HepG2 (cell line): Measurements from ENCODE around the gene CKLF. TPM values are rescaled to one million over a fixed set of nuclear protein-coding genes. Genes with fewer than 3 reads are reported as not detected.

ENCODE experiments used
- EHMT2 ChIP-seq: fragments of 200-600 bp; sonication (generic); IDR thresholded peaks from 2 replicates; pipeline ENCODE4 v1.7.0; 2017; ENCODE audit warnings: antibody characterized with exemption, low read depth, low read length, borderline replicate concordance
- FOXO1 ChIP-seq: sonication (generic); formaldehyde crosslinking; IDR thresholded peaks from 2 replicates; pipeline ENCODE4 v1.4.0; 2020; ENCODE audit warnings: missing genetic modification reagents
- HCFC1 ChIP-seq: fragments of 150-350 bp; IDR thresholded peaks from 2 replicates; pipeline ENCODE4 v1.6.1; 2014; ENCODE audit warnings: low read depth, low read length
- HNF4A ChIP-seq: sonication (generic); formaldehyde crosslinking; IDR thresholded peaks from 2 replicates; pipeline ENCODE4 v1.4.0; 2020; ENCODE audit warnings: missing genetic modification reagents
- MED1 ChIP-seq: sonication (generic); formaldehyde crosslinking; IDR thresholded peaks from 2 replicates; pipeline ENCODE4 v1.4.0; 2020; ENCODE audit warnings: missing genetic modification reagents
- MIER3 ChIP-seq: IDR thresholded peaks from 2 replicates; pipeline ENCODE4 v1.6.1; 2016; ENCODE audit warnings: missing compliant biosample characterization, borderline replicate concordance
- PTBP1 ChIP-seq: fragments of 200-400 bp; formaldehyde crosslinking; IDR thresholded peaks from 2 replicates; pipeline ENCODE4 v1.6.1; 2018; ENCODE audit warnings: low read length, low read depth; ENCODE audit not compliant: poor library complexity, severe bottlenecking
- STAG1 ChIP-seq: sonication (generic); formaldehyde crosslinking; IDR thresholded peaks from 2 replicates; pipeline ENCODE4 v1.4.0; 2020; ENCODE audit warnings: missing genetic modification reagents
- TFDP1 ChIP-seq: IDR thresholded peaks from 2 replicates; pipeline ENCODE4 v1.6.1; 2016; ENCODE audit warnings: missing compliant biosample characterization, missing genetic modification reagents, borderline replicate concordance
- THAP7 ChIP-seq: sonication (generic); formaldehyde crosslinking; IDR thresholded peaks from 2 replicates; pipeline ENCODE4 v1.8.1; 2023; ENCODE audit warnings: mild to moderate bottlenecking, missing genetic modification reagents
- ZNF20 ChIP-seq: sonication (generic); formaldehyde crosslinking; IDR thresholded peaks from 2 replicates; pipeline ENCODE4 v1.4.0; 2020; ENCODE audit warnings: mild to moderate bottlenecking, moderate library complexity, missing genetic modification reagents
- ZNF205 ChIP-seq: IDR thresholded peaks from 2 replicates; pipeline ENCODE4 v1.6.1; 2018; ENCODE audit warnings: missing biosample characterization, missing genetic modification reagents
- ZNF263 ChIP-seq: sonication (generic); formaldehyde crosslinking; IDR thresholded peaks from 2 replicates; pipeline ENCODE4 v1.4.0; 2020; ENCODE audit warnings: missing genetic modification reagents
- ZNF329 ChIP-seq: sonication (generic); formaldehyde crosslinking; IDR thresholded peaks from 2 replicates; pipeline ENCODE4 v1.9.0; 2021; ENCODE audit warnings: low read depth, mild to moderate bottlenecking, missing genetic modification reagents
- ZNF510 ChIP-seq: sonication (generic); formaldehyde crosslinking; IDR thresholded peaks from 2 replicates; pipeline ENCODE4 v1.4.0; 2020; ENCODE audit warnings: low read depth, mild to moderate bottlenecking, missing genetic modification reagents
- ZNF552 ChIP-seq: sonication (generic); formaldehyde crosslinking; IDR thresholded peaks from 2 replicates; pipeline ENCODE4 v1.9.0; 2022; ENCODE audit warnings: missing genetic modification reagents, mild to moderate bottlenecking, borderline replicate concordance
- ZNF792 ChIP-seq: IDR thresholded peaks from 2 replicates; pipeline ENCODE4 v1.6.1; 2016
- polyA plus RNA-seq, 8 experiments: library from polyadenylated mRNA; depleted of rRNA in 3 of 8; stranded (reverse) in 7 of 8; unstranded in 1 of 8; fragments of >200 nt; fragmentation: Illumina TruSeq in 4 of 8; extraction: Trizol in 4 of 8; gene quantifications; 2 replicates each; pipeline versions ENCODE4 v1.2.1 to v1.2.3, GENCODE V29; 2011 to 2016; ENCODE audit warnings: low read depth in 4 of 8, missing spikeins in 1 of 8, mixed read lengths in 1 of 8; ENCODE audit not compliant: insufficient read depth in 1 of 8
- total RNA-seq, 5 experiments: library from RNA; depleted of rRNA; stranded (reverse); fragments of >200 nt; fragmentation: Illumina TruSeq; extraction: Trizol; gene quantifications; 2 replicates each; pipeline ENCODE4 v1.2.3, GENCODE V29; 2016; ENCODE audit warnings: low read depth in 1 of 5
- TF ChIP-seq, protein P1 (sequence below): IDR thresholded peaks from 2 replicates; pipeline ENCODE4 v1.6.1; 2018; ENCODE audit warnings: missing genetic modification reagents, mild to moderate bottlenecking, missing compliant biosample characterization
- TF ChIP-seq, protein P2 (sequence below): sonication (generic); formaldehyde crosslinking; IDR thresholded peaks from 2 replicates; pipeline ENCODE4 v1.8.0; 2022; ENCODE audit warnings: missing genetic modification reagents, mild to moderate bottlenecking, borderline replicate concordance
- TF ChIP-seq, protein P3 (sequence below): sonication (generic); formaldehyde crosslinking; IDR thresholded peaks from 2 replicates; pipeline ENCODE4 v1.5.1; 2020; ENCODE audit warnings: missing genetic modification reagents, mild to moderate bottlenecking, borderline replicate concordance
- TF ChIP-seq, protein P4 (sequence below): sonication (generic); formaldehyde crosslinking; IDR thresholded peaks from 2 replicates; pipeline ENCODE4 v1.5.0; 2020; ENCODE audit warnings: mild to moderate bottlenecking, missing genetic modification reagents

CKLF gene
- total and polyA plus RNA-seq, 2 of the 13 experiments (the other 11 are each of a cell fraction or from before 2014, with no cell fraction given): 120 to 167 TPM

DNA sequence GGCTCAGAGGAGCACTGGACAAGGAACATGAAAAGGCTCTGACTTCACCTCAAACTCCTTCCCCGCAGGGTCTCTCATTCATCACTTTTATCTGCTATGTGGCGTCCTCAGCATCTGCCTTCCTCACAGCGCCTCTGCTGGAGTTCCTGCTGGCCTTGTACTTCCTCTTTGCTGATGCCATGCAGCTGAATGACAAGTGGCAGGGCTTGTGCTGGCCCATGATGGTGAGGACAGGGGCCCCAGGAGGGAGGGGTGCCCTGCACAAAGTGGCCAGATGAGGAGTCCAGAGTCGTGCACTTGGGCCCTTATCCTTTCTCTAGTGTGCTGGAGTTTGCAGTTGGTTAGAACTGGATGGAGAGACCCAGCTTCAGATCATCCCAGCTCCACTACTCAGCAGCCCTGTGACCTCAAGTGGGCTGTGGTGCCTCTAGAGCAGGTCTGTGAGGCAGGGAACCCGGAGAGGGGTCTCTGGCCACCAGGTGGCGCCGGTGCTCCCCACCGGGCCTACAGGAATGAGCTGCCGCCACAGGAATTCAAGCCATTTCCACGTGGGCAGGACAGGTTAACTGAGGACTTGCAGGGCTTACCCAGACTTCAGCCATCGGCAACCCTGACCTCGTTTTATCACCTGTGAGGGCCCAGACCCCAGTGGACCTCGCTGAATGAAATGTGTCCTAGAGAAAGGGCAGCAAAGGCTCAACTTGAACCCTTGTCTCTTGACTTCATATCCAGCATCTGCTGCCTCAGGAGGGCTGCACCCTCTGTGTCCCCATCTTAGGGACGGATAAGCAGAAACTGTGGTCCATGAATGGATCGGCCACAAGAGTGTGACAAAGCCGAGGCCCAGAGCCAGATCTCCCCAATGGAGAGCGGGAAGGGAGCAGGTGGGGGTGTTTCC is 56.1 kb downstream of the CKLF start (continued):
- TF ChIP-seq THAP7 (CRISPR knock-in tag): peak; percentile 87; the same call in 1 of the 2 replicates
- TF ChIP-seq ZNF792 (CRISPR knock-in tag): peak; percentile 70; the same call in 1 of the 2 replicates
- no peak for TF ChIP-seq EHMT2
- TF ChIP-seq ZNF205 (CRISPR knock-in tag): peak; percentile 89
- peak; percentile 72 for TF ChIP-seq ZNF263 (CRISPR knock-in tag)
- TF ChIP-seq MIER3 (CRISPR knock-in tag): peak; percentile 67; the same call in 1 of the 2 replicates
- no peak for TF ChIP-seq ZNF20 (CRISPR knock-in tag)
- TF ChIP-seq, protein P1, sequence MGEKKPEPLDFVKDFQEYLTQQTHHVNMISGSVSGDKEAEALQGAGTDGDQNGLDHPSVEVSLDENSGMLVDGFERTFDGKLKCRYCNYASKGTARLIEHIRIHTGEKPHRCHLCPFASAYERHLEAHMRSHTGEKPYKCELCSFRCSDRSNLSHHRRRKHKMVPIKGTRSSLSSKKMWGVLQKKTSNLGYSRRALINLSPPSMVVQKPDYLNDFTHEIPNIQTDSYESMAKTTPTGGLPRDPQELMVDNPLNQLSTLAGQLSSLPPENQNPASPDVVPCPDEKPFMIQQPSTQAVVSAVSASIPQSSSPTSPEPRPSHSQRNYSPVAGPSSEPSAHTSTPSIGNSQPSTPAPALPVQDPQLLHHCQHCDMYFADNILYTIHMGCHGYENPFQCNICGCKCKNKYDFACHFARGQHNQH (CRISPR knock-in tag): peak; percentile 83
- TF ChIP-seq, protein P2, sequence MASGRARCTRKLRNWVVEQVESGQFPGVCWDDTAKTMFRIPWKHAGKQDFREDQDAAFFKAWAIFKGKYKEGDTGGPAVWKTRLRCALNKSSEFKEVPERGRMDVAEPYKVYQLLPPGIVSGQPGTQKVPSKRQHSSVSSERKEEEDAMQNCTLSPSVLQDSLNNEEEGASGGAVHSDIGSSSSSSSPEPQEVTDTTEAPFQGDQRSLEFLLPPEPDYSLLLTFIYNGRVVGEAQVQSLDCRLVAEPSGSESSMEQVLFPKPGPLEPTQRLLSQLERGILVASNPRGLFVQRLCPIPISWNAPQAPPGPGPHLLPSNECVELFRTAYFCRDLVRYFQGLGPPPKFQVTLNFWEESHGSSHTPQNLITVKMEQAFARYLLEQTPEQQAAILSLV (CRISPR knock-in tag): no peak
- TF ChIP-seq FOXO1 (CRISPR knock-in tag): peak; percentile 77
- TF ChIP-seq STAG1 (CRISPR knock-in tag): peak; percentile 84
- no peak for TF ChIP-seq HCFC1
- TF ChIP-seq ZNF510 (CRISPR knock-in tag): 0 out of 2 replicates have a peak, but pooled peaks have one; percentile 92
- TF ChIP-seq MED1: peak; percentile 83
- 0 out of 2 replicates have a peak, but pooled peaks have one; percentile 33 for TF ChIP-seq ZNF552 (CRISPR knock-in tag)
- TF ChIP-seq PTBP1: no peak
- TF ChIP-seq HNF4A (CRISPR knock-in tag): peak; percentile 54
- peak; percentile 45; the same call in 1 of the 2 replicates for TF ChIP-seq ZNF329 (CRISPR knock-in tag)
- TF ChIP-seq, protein P3, sequence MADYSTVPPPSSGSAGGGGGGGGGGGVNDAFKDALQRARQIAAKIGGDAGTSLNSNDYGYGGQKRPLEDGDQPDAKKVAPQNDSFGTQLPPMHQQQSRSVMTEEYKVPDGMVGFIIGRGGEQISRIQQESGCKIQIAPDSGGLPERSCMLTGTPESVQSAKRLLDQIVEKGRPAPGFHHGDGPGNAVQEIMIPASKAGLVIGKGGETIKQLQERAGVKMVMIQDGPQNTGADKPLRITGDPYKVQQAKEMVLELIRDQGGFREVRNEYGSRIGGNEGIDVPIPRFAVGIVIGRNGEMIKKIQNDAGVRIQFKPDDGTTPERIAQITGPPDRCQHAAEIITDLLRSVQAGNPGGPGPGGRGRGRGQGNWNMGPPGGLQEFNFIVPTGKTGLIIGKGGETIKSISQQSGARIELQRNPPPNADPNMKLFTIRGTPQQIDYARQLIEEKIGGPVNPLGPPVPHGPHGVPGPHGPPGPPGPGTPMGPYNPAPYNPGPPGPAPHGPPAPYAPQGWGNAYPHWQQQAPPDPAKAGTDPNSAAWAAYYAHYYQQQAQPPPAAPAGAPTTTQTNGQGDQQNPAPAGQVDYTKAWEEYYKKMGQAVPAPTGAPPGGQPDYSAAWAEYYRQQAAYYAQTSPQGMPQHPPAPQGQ (CRISPR knock-in tag): no peak
- TF ChIP-seq TFDP1 (CRISPR knock-in tag): peak; percentile 92
- TF ChIP-seq, protein P4, sequence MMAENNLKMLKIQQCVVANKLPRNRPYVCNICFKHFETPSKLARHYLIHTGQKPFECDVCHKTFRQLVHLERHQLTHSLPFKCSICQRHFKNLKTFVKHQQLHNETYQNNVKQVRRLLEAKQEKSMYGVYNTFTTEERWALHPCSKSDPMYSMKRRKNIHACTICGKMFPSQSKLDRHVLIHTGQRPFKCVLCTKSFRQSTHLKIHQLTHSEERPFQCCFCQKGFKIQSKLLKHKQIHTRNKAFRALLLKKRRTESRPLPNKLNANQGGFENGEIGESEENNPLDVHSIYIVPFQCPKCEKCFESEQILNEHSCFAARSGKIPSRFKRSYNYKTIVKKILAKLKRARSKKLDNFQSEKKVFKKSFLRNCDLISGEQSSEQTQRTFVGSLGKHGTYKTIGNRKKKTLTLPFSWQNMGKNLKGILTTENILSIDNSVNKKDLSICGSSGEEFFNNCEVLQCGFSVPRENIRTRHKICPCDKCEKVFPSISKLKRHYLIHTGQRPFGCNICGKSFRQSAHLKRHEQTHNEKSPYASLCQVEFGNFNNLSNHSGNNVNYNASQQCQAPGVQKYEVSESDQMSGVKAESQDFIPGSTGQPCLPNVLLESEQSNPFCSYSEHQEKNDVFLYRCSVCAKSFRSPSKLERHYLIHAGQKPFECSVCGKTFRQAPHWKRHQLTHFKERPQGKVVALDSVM (CRISPR knock-in tag): peak; percentile 61; the same call in 1 of the 2 replicates
